ENCODE measurements around the gene PARVB.

DNA sequence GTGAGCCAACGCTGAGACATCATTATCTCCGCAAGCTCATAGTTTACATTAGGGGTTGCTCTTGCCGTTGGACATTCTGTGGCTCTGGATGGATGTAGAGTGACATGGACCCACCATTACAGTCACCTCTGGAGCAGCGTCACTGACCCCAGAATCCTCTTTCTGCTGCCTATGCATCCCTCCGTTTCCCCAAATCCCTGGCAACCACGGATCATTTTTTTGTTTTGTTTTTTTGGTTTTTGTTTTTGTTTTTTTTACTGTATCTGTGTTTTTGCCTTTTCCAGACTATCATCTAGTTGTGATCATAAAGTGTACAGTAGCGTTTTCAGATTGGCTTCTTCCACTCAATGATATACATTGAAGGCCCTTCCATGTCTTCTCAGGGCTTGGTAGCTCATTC is 4.0 kb downstream of the PARVB start:
- TF ChIP-seq, protein P1, sequence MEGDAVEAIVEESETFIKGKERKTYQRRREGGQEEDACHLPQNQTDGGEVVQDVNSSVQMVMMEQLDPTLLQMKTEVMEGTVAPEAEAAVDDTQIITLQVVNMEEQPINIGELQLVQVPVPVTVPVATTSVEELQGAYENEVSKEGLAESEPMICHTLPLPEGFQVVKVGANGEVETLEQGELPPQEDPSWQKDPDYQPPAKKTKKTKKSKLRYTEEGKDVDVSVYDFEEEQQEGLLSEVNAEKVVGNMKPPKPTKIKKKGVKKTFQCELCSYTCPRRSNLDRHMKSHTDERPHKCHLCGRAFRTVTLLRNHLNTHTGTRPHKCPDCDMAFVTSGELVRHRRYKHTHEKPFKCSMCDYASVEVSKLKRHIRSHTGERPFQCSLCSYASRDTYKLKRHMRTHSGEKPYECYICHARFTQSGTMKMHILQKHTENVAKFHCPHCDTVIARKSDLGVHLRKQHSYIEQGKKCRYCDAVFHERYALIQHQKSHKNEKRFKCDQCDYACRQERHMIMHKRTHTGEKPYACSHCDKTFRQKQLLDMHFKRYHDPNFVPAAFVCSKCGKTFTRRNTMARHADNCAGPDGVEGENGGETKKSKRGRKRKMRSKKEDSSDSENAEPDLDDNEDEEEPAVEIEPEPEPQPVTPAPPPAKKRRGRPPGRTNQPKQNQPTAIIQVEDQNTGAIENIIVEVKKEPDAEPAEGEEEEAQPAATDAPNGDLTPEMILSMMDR (IDR thresholded peaks at IDR 0.05) = no peak
- no peak for TF ChIP-seq POLR2A (IDR thresholded peaks at IDR 0.05)

All from esophagus squamous epithelium (tissue), 4 donors.